HG03159 (cell line): Measurements from ENCODE around the gene DOCK11.

ENCODE experiments used
- ATAC-seq: cut with Tn5 transposase; IDR thresholded peaks from one replicate; pipeline ENCODE4 v1.9.1; 2021; ENCODE audit warnings: mild to moderate bottlenecking, moderate library complexity; ENCODE audit not compliant: unreplicated experiment

Gene DOCK11

DNA sequence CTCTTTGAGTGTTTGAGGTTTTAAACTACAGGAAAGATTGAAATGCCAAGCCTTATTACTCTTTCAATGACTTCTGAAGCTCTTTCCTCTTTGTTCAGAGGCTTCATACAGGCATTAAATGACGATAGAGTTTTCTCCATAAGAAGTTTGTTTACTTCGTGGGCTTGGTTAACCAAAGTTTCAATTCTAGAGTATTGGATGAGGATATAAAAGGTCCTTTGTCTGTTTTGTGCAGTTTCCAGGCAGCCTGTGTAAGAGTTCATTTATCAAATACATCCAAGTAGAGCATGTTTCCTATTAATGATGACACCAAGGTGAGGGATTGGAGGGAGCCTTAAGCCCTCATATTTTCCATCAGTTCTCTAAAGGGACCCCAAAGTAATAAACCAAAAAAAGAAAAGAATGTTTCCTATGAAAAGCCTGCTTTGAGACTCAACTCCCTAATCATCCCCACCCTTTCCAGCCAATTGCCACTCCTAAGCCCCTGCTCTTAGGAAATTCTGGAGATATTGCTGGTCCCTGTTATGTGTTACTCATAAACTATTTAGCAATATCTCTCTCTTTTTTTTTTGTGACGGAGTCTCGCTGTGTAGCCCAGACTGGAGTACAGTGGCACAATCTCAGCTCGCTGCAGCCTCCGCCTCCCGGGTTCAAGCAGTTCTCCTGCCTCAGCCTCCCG, 125.6 kb downstream of the DOCK11 start:
- ATAC-seq: no peak

DNA sequence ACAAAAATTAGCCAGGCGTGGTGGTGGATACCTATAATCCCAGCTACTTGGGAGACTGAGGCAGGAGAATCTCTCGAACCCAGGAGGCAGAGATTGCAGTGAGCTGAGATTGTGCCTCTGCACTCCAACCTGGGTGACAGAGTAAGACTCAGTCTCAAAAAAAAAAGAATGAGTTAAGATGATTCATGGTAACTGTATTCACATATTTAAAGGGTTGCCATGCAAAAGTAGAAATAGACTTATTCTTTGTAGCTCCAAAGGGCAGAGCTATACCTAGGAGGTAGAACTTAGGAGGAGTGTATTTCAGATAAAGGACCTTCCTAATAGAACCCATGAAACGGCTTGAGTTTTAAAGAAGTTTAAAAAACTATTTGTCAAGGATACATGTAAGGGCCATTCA, 127.4 kb downstream of the DOCK11 start:
- no peak for ATAC-seq

DNA sequence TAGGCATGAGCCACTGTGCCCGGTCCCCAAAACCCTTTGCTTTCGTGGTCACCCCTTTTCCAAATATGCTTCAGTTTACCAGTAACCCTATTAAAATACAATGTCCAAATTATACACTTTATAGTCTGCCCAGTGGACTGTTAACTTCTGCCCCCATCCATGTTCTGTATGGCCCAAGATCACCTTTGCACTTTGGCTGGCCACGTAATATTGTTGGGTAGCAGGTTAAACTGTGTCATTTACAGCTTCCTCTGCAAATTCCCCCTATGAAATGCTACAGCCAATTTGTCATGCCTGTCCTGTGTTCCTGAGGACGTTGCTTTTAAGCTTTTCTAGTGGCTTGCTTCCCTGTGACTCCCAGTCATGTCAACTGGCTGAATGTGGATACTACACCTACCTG, 130.7 kb downstream of the DOCK11 start:
- no peak for ATAC-seq

DNA sequence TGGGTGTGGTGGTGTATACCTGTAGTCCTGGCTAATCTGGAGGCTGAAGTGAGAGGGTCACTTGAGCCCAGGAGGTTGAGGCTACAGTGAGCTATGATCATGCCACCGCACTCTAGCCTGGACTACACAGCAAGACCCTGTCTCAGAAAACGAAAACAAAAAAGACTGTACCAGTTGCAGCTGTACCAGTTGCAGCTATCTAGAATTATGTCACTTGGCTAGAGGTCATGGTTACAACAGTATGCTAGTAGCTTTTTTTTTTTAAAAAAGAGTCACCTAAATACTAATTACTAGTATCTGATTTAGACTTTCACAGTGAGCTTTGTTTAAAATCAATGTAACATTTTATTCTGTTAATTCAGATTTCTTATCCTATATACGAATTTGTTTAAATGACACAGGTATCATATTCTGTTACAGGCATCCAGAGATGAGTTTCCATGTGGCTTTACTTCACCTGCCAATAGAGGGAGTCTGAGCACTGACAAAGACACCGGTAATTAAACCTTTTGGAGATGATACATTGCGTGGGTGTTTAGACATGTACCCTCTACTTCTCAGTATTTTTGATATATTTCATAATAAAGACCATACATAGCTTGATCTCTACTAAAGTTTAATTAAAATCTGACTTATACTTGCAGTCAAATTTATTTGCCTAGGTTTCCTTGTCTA, 131.6 kb downstream of the DOCK11 start:
- ATAC-seq: no peak

DNA sequence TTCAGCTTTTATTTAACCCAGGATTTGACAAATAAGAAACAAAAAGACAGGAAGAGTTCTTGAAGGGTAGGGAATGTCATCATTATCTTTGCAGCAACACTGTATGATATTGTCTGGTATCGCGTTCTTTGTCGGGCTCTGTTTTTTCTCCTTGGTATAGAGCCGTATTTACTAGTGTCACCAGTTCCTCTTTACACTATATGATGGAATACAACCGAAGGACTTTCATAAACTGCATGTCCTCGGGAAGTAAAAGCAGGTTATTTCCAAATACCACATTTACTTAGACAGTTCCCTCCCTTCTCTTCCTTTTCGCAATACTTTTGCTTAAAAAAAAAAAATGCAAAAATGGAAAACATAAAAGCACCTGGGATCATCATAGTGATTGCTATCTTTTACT, 135.2 kb downstream of the DOCK11 start:
- ATAC-seq: no peak

DNA sequence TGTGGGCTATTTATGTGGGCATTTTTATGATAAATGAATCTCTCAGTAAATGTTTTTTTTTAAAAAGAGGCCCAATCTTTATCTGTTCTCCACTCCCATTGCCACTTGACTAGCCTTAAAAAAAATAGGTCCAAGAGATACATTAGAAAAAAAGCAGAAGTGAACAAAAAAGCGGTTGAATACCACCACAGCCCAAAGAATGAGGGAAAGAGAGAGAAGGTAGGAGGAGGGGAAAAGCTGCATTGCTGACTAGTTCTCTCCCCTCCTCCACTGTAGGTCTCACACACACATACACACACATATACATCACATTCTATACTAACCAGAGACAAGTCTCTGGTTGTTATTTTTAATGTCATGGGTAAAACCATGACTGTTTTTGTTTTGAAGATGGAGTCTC, 136.0 kb downstream of the DOCK11 start:
- peak; percentile 58 for ATAC-seq

DNA sequence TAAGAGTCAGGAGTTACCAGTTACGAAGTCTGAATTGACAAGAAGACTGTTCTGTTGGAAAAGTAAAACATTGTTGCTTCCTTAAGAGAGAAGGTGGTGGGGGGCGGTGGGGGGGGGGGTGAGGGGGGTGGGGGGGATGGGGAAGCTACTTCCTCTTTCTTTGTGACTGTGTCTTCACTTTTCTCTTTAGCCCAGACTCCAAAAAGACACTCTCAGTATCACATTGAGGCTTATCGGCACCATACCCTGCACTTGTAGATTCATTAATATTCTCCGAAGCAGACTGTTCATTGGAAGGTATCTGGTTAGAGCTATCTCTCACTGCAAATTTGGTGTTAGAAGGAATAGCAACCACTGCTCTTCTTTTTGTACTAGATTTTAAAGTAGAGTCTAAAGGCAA, 137.2 kb downstream of the DOCK11 start:
- peak; percentile 57 for ATAC-seq

DNA sequence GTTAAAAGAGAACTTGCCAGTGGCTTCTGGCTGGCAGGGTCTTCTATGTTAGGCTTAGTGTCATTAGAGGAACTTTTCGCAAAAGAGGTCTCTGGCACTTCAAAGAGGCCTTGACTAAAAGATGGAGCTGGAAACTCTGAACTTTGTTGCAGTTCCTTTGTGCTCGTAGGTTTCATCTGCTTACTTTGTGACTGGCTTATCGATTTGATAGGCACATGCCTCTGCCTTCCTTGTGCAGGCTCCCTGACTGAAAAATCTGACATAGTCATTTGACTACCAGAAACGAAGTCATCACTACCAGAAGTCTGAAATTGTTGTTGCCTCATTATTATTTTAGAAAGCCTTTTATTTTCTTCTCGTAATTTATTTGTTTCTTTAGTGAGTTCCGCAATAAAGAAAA, 137.9 kb downstream of the DOCK11 start:
- no peak for ATAC-seq

DNA sequence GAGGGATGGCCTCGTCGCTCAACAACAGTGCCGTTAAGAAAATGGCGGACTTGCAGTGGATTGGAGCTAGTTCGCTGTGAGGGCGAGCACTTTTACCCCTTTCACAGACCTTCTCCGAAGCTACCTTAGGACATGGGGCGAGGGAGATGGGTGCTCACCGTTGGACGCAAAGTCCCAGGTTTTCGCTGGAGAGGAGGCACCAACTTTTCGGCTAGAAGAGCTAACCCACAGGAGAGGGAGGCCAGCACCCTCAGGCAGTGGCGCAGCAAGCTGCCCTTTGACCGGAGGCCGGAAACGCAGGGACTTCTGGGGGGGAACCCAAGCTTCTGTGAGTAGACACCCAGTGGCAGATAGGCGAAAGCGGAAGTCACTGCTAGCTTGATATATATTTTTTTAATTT, 138.7 kb downstream of the DOCK11 start:
- ATAC-seq: no peak

DNA sequence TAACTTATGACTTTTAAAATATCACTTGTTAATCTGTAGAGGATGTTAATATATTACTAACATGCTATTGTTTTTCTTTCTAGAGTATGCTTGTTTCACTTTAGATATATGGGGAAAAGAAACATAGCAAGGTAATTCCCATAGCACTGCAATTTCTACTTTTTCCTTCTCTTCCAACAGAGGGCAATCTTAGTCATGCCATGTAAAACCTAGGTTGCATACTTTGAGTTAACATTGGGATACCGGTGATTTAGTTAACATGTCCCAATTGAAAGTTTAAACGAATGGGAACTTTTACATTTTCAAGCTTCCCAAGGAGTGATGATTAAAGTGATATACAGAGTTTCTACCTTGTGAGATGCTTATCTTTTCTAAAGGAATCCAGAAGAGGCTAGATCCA, 142.4 kb downstream of the DOCK11 start:
- ATAC-seq: no peak

DNA sequence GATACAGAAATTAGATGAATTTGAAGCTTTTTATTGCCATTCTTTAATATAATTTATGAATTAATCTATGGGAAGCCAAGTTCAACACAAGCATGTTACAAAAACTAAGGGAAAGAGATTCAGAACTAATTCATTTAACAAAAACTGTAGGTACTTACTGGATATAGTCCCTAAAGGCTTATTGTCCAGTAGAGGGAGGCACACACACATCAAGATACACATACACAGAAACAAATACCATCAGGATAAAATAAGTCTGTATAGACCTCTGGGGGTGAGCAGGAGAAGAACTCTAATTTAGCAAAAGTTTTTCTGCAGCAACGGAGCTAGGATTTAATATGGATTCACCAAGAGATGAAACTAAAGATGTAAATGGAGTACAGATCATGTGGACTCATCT, 148.8 kb downstream of the DOCK11 start:
- no peak for ATAC-seq

DNA sequence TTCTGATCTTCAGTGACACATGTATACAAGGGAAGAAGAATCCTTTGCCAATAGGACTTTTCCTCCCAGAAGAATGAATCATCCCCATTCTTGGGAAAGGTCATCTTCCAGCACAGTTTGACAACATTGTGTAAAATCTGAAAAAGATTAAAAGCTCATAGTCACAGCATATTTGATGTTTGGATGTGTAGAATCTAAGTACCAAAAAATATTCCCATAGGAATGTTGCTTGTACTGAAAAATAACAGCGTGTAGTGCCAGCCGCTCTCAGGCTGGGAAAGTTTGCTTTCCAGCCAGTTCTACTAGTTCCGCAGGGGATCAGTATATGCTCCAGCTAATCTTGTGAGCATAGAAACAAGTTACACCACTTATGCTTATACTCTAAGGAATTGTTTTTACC, 157.1 kb downstream of the DOCK11 start:
- ATAC-seq: no peak

DNA sequence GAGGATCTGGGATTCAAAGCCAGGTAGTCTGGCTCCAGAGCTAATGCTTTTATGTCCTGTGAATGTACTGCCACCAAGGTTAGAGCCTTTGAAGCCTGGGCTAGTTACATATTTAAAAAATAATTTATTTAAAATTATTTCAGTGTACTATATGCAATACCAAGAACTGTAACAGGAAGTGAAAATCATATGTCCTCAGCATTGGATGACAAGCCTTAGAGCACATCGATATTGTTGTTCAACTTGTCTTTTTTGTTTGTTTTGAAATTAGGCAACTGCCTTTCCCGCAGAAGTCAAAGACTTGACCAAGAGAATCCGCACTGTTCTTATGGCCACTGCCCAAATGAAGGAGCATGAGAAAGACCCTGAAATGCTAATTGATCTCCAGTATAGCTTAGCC, 158.7 kb downstream of the DOCK11 start:
- no peak for ATAC-seq

DNA sequence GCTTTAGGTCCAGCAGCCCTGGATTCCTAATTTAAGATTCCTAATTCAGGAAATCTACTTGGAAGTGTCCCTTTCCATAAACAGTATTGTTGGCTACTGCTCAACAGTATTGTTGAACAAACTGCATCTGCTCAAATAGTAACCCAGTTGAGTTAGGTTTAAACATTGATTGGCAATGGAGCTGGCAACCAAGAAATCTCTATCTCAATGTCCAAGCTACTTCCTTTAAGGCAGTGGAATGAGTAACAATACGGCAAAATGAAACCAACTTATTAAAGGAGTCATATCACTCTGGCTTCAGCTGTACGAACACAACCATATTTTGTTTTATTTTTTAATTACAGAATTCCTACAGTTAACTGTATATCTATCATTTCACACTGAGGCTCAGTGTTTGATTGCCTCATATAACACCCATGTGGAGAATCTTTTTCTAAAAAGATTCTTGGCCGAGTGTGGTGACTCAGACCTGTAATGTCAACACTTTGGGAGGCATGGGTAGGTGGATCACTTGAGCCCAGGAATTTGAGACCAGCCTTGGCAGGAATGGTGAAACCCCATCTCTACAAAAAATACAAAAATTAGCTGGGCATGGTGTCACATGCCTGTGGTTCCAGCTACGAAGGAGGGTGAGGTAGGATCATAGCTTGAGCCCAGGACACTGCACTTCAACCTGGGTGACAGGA, 160.1 kb downstream of the DOCK11 start:
- no peak for ATAC-seq

DNA sequence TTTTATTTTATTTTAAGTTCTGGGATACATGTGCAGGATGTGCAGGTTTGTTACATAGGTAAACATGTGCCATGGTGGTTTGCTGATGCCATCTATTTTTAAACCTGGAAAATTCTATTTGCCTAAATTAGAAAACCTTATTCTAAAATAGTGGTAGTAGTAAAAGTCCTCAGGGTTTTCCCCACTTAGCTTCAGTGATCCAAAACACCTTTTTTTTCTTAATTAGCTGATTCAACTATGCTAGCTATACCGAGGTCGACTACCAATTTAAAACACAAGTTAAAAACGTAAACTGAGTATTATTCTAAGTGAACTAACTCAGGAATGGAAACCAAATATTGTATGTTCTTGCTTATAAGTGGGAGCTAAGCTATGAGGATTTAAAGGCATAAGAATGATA, 161.8 kb downstream of the DOCK11 start:
- ATAC-seq: no peak

DNA sequence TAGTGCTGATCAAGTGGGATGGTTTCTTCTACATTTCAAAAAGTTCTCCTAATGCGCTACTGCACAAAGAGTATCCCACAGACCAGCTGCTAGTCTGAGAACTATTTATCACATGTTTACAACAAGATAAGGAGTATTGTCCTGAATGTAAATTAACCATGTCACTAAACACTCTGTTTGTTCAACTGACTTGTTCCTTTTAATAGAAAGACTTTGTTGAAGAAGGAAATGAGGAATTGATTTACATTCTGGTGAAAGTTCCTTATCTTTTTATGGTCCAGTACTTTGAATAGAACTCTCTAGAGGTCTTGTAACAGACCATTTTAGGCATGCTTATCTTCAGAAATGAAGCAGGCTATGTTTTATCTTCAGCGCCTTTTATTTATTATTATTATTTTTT, 164.5 kb downstream of the DOCK11 start:
- no peak for ATAC-seq

DNA sequence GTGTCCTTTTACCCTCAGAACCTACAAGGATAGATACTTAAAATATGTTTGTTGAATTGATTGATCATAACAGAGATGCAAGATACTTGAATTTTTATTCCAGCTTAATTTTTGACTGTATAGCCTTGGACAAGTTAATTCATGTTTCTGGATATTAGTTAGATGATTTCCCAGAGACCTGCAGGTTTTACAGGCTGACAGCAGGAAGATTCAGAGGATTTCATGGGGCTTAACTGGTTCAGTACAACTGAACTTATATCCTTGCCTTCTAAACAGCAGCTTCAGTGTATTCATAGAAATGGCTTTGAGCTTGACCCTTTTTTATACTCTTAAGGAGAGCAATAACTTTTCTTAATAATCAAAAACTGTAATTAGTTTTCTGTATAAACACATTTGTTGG, 169.6 kb downstream of the DOCK11 start:
- ATAC-seq: no peak

DNA sequence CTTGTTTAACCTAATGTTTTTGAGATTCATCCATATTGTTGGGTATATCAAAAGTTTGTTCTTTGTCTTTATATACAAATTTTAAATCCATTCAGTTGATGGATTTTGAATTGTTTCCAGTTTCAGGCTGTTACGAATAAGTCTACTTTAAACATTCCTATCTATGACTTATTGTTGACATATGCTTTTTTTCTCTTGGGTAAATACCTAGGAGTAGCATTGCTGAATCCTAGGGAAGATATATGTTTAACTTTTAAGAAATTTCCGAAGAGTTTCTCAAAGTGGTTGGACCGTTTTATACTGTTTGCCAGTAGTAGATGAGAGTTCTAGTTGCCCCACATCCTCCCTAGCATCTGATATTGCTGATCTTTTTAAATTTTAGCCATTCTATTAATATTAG, 170.9 kb downstream of the DOCK11 start:
- no peak for ATAC-seq

DNA sequence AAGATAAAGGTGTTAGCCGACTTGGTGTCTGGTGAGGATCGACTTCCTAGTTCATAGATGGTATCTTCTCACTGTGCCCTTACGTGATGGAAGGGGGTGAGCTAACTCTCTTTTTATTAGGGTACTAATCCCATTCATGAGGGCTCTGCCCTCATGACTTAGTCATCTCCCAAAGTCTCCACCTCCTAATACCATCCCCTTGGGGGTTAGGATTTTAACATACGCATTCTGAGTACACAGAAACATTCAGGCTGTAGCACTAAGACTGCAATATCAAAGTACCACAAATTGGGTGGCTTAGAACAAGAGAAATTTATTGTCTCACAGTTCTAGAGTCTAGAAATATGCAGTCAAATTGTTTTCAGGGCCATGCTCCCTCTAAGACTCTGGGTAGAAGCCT, 173.8 kb downstream of the DOCK11 start:
- no peak for ATAC-seq

DNA sequence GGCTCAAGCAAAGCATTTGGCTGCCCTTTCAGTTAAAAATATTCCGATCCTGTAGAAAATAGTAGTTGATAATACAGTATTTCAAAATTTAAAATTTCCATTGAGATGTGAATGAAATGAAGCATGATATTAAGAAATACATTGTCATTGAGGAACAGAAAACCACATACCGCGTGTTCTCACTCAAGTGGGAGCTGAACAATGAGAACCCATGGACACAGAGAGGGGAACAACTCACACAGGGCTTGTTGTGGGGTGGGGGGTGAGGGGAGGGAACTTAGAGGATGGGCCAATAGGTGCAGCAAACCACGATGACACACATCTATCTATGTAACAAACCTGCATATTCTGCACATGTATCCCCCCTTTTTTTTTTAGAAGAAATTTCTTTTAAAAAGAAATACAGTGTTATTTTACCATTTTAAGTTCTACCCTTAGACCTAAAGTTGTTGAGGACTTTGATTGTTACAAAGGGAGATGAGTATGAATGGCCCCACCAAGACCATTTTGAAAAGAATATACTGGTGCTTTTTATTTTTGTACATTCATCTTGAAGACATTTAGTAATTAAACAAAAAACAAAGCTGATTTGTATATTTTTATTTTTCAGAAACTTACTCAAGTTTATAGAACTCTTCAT, 179.8 kb downstream of the DOCK11 start:
- no peak for ATAC-seq

DNA sequence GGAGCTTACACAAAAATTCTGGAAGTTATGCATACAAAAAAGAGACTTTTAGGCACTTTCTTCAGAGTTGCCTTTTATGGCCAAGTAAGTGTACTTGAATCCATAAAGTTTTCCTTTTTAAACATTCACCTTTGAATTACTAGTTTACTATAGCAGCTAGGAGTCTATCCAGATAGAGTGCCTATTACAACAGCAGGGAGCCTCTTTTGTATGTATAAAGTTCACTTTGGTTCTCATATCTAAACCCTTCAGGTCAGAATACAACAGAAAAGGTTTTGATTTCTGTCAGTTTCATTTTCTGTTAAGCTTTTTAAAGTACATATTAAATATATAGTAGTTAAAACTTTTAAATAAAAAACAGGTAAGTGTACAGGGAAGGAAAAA, 180.3 kb downstream of the DOCK11 start:
- ATAC-seq: no peak

DNA sequence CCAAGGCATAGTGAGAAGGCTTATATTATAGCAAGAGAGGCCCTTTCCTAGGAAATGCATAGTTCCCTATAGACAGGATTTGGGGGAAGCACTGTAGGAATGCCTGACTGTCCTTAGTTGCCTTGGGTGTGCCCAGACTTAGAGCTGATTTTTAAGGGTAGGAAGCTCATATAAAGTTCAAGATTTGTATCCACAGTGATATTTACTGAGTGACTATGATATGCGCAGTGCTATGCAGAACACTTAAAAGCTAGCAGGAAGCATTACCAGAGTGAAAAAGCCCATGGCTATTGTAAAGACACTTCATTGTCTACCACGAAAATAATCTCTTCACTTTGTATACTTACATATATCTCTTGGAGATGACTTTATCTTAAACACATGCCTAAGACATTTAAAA, 181.7 kb downstream of the DOCK11 start:
- no peak for ATAC-seq
